ENCODE measurements around the gene GNG8. TPM values are rescaled to one million over a fixed set of nuclear protein-coding genes. Genes with fewer than 3 reads are reported as not detected.

The GNG8 gene
- total and polyA plus RNA-seq, 10 of the 15 experiments (the other 5 are each of a cell fraction or from before 2014, with no cell fraction given), result 1.2 to 6.6 (median 2.7) TPM; not detected in 6

DNA sequence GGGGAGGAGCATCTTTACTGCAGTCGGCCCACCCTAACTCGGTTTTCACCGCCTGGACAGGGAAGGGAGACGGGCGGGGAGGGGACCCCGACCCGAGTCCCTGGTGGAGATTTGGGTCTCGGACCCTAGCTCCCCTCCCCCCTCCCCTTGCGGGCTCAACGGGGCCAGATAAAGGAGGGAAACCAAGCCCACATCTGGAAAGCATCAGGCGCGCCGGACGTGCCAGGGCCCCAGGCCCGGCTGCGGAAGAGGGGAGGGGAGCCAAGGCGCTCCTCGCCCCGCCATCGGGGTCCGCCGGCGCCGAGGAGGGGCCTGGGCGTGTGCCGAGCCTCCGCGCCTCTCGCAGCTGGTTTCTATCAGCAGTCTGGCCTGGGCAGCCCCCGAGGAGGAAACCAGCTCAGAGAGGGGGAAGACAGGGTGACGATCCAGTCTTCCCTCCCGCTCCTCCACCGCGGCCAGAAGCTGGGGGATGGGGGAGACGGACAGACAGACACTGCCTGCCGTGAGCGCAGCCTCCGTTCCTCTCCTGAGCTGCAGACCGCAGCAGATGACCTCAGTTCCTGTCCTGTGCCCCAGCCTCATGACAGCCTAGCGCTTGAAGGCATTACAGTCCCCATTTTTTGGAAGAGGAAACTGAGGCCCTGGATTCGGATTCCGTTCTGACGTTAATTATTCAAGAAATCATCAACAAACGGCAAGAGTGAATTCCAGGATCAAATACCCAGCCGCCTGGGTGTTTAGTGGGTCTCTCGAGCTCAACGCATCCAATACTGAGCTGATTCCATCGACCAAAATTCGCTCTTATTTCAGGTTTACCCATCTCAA is 3.6 kb upstream of the GNG8 start (continued):
- TF ChIP-seq, protein P1, sequence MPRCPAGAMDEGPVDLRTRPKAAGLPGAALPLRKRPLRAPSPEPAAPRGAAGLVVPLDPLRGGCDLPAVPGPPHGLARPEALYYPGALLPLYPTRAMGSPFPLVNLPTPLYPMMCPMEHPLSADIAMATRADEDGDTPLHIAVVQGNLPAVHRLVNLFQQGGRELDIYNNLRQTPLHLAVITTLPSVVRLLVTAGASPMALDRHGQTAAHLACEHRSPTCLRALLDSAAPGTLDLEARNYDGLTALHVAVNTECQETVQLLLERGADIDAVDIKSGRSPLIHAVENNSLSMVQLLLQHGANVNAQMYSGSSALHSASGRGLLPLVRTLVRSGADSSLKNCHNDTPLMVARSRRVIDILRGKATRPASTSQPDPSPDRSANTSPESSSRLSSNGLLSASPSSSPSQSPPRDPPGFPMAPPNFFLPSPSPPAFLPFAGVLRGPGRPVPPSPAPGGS (IDR thresholded peaks at IDR 0.05; ENCODE audit: borderline replicate concordance, insufficient read depth, low read depth, low read length, poor library complexity, severe bottlenecking), result no peak
- no peak for TF ChIP-seq JUNB (IDR thresholded peaks at IDR 0.05)
- peak; percentile 26; the same call in 1 of the 2 replicates for TF ChIP-seq SPI1 (IDR thresholded peaks at IDR 0.05; ENCODE audit: borderline replicate concordance, insufficient read depth, low read depth, low read length)
- no peak for TF ChIP-seq NFXL1 (IDR thresholded peaks at IDR 0.05; ENCODE audit: borderline replicate concordance)
- TF ChIP-seq EED (IDR thresholded peaks at IDR 0.05; ENCODE audit: low read depth), result peak; percentile 41; the same call in 1 of the 2 replicates
- no peak for TF ChIP-seq GABPA (IDR thresholded peaks at IDR 0.05; ENCODE audit: low read depth)
- no peak for TF ChIP-seq STAT3 (IDR thresholded peaks at IDR 0.05; ENCODE audit: low read depth, low read length)
- TF ChIP-seq RAD51 (IDR thresholded peaks at IDR 0.05), result no peak
- no peak for TF ChIP-seq RCOR1 (conservative IDR thresholded peaks at IDR 0.05; ENCODE audit: low read depth, low read length)
- no peak for TF ChIP-seq FOXK2 (IDR thresholded peaks at IDR 0.05)
- no peak for TF ChIP-seq CBX5 (IDR thresholded peaks at IDR 0.05; ENCODE audit: low read depth)
- no peak for TF ChIP-seq RAD21 (IDR thresholded peaks at IDR 0.05; ENCODE audit: insufficient read depth, low read depth, low read length)
- no peak for TF ChIP-seq POLR2AphosphoS5 (IDR thresholded peaks at IDR 0.05; ENCODE audit: low read length)
- TF ChIP-seq TCF3 (IDR thresholded peaks at IDR 0.05; ENCODE audit: borderline replicate concordance, insufficient read depth, low read depth, low read length), result no peak
- no peak for TF ChIP-seq ZBED1 (IDR thresholded peaks at IDR 0.05; ENCODE audit: borderline replicate concordance)
- 0 out of 2 replicates have a peak, but pooled peaks have one; percentile 40 for TF ChIP-seq NR2F1 (conservative IDR thresholded peaks at IDR 0.05)
